Tibial nerve (tissue), 4 donors: ENCODE results near the gene WDFY3. TPM values are rescaled to one million over a fixed set of nuclear protein-coding genes. Genes with fewer than 3 reads are reported as not detected.
"Not testable (repeated sequence)": the region's sequence is repeated elsewhere in the genome, so short reads cannot be mapped to it uniquely, and the experiment has no call there.

ENCODE experiments used
- DNase-seq, 2 donors: peaks; one replicate each; pipeline ENCODE4 v3.0.0-alpha.2; 2019; ENCODE audit warnings: low spot score in 2 of 2
- H3K27ac ChIP-seq, 4 donors: fragments of 200-600 bp; sonication (generic) in 3 of 4; one replicate each; pipeline ENCODE4 v1.5.1; 2017 to 2019; ENCODE audit warnings: mild to moderate bottlenecking in 1 of 4
- H3K27me3 ChIP-seq, 2 donors: fragments of 200-600 bp; sonication (generic) in 1 of 2; one replicate each; pipeline versions ENCODE4 v1.5.1 to v1.6.0; 2017 to 2019
- H3K36me3 ChIP-seq, 3 donors: fragments of 200-600 bp; sonication (generic); one replicate each; pipeline ENCODE4 v1.5.1; 2018 to 2019
- H3K4me1 ChIP-seq, 4 donors: fragments of 200-600 bp; sonication (generic) in 3 of 4; one replicate each; pipeline ENCODE4 v1.5.1; 2017 to 2019
- H3K4me3 ChIP-seq, 4 donors: fragments of 200-600 bp; sonication (generic) in 3 of 4; one replicate each; pipeline ENCODE4 v1.5.1; 2017 to 2019; ENCODE audit warnings: mild to moderate bottlenecking in 1 of 4, moderate library complexity in 1 of 4
- H3K9me3 ChIP-seq, 4 donors: fragments of 200-600 bp; sonication (generic) in 3 of 4; one replicate each; pipeline ENCODE4 v1.5.1; 2017 to 2019
- EP300 ChIP-seq, 2 donors: sonication (generic); formaldehyde crosslinking; IDR thresholded peaks; one replicate each; pipeline ENCODE4 v1.6.1; 2017; ENCODE audit warnings: antibody characterized with exemption in 2 of 2, mild to moderate bottlenecking in 1 of 2
- POLR2A ChIP-seq, 2 donors: fragments of 450-650 bp; IDR thresholded peaks; one replicate each; pipeline ENCODE4 v1.6.1; 2017; ENCODE audit warnings: antibody characterized with exemption in 2 of 2, mild to moderate bottlenecking in 2 of 2, moderate library complexity in 2 of 2
- WGBS, 2 donors: methylation state at CpG; one replicate each; pipeline ENCODE4 v1.1.5; 2018; 5-methylcytosine and 5-hydroxymethylcytosine counted together
- total RNA-seq, 4 donors: library from RNA; depleted of rRNA; stranded (reverse); fragments of >200 nt; gene quantifications; one replicate each; pipeline ENCODE4 v1.1.0, GENCODE V29; 2016
- TF ChIP-seq, protein P1 (sequence below), 5 experiments: fragments of 200-600 bp in 3 of 5; fragments of 450-650 bp in 2 of 5; sonication (generic) in 3 of 5; IDR thresholded peaks; one replicate each; pipeline ENCODE4 v1.5.1; 2016 to 2019; ENCODE audit warnings: antibody characterized with exemption in 5 of 5, mild to moderate bottlenecking in 3 of 5, moderate library complexity in 2 of 5

WDFY3 gene
- total RNA-seq, 4 donors from 2014 or later = 79.4 to 172 (median 116) TPM

- no peak for DNase-seq
- WGBS, 2 donors = 87 to 90% methylated on average over 2 of the region's 2 CpGs
- TF ChIP-seq, protein P1, sequence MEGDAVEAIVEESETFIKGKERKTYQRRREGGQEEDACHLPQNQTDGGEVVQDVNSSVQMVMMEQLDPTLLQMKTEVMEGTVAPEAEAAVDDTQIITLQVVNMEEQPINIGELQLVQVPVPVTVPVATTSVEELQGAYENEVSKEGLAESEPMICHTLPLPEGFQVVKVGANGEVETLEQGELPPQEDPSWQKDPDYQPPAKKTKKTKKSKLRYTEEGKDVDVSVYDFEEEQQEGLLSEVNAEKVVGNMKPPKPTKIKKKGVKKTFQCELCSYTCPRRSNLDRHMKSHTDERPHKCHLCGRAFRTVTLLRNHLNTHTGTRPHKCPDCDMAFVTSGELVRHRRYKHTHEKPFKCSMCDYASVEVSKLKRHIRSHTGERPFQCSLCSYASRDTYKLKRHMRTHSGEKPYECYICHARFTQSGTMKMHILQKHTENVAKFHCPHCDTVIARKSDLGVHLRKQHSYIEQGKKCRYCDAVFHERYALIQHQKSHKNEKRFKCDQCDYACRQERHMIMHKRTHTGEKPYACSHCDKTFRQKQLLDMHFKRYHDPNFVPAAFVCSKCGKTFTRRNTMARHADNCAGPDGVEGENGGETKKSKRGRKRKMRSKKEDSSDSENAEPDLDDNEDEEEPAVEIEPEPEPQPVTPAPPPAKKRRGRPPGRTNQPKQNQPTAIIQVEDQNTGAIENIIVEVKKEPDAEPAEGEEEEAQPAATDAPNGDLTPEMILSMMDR (IDR thresholded peaks at IDR 0.05) = no peak
- no peak for TF ChIP-seq EP300 (IDR thresholded peaks at IDR 0.05)
- no peaks in the 10 kb centered on the region for H3K9me3 ChIP-seq
- H3K27me3 ChIP-seq = no peaks in the 10 kb centered on the region
- peak overlapping the region in 1 of 4 donors; percentile 20 for H3K27ac ChIP-seq
- no peak overlapping the region for H3K4me3 ChIP-seq
- peaks cover 0 to 38% (median 0%) of the 10 kb centered on the region in 3 donors for H3K36me3 ChIP-seq
- H3K4me1 ChIP-seq = peaks cover 0 to 11% (median 0%) of the 10 kb centered on the region in 4 donors
Measured at GRCh38 chr4:84847978-84848377, 118.5 kb downstream of the WDFY3 start.

DNA sequence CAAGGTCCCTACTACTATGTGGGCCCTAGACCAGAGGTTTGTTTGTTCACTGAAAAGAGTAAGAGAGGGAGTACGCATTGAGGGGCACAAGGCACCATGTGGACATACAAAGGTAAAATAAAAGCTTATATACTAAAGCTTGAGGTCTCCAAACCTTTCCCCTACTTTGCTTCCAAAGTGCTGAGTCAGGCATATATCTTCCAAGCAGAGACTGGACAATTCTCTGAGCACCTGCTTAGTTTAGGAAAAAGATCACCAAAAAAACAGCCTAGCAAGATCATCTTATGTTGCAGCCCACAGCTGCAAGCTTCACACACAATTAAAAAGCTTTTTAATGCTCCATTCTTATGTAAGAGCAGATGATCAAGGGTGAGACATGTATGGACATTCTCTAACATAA is 119.5 kb downstream of the WDFY3 start:
- H3K27ac ChIP-seq = peak overlapping the region in 1 of 4 donors; percentile 4
- 96 to 100% methylated on average over 1 of the region's 1 CpG for WGBS, 2 donors
- TF ChIP-seq, protein P1 (IDR thresholded peaks at IDR 0.05) = no peak
- peaks cover 0 to 8% (median 0%) of the 10 kb centered on the region in 4 donors for H3K4me1 ChIP-seq
- H3K36me3 ChIP-seq = peaks cover 0 to 40% (median 0%) of the 10 kb centered on the region in 3 donors
- no peaks in the 10 kb centered on the region for H3K27me3 ChIP-seq
- H3K4me3 ChIP-seq = no peak overlapping the region
- DNase-seq = no peak
- no peaks in the 10 kb centered on the region for H3K9me3 ChIP-seq

- WGBS, 2 donors = 90 to 95% methylated on average over 1 of the region's 1 CpG
- H3K27me3 ChIP-seq = no peaks in the 10 kb centered on the region
- TF ChIP-seq EP300 (IDR thresholded peaks at IDR 0.05) (no peak), POLR2A (IDR thresholded peaks at IDR 0.05) (no peak)
- TF ChIP-seq, protein P1 (IDR thresholded peaks at IDR 0.05) = no peak
Measured at GRCh38 chr4:84841435-84841834, 125.1 kb downstream of the WDFY3 start.

DNA sequence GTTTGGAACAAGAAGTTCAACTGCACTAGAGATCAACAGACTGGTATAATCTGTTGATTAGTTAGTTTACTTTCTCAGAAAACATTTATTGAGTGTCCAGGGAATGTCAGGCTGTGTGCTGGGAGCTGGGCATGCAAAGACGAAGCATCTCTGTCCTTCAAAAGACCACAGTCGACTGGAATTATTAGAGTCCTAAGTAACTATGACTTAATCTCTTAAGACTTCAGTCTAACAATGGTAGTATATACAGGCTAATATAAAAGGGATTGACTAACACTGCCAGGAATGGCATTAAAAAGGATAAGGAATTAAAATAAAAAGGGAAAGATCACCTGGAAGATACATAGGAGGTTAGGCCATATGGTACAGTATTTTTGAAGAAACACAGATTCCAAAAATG is 128.7 kb downstream of the WDFY3 start:
- H3K27me3 ChIP-seq = no peaks in the 10 kb centered on the region
- H3K36me3 ChIP-seq = peaks cover 0 to 40% (median 0%) of the 10 kb centered on the region in 3 donors
- H3K9me3 ChIP-seq = no peaks in the 10 kb centered on the region
- no peak overlapping the region for H3K4me3 ChIP-seq
- H3K4me1 ChIP-seq = no peaks in the 10 kb centered on the region
- no peak overlapping the region for H3K27ac ChIP-seq
- no peak for DNase-seq
- TF ChIP-seq POLR2A (IDR thresholded peaks at IDR 0.05) (no peak), EP300 (IDR thresholded peaks at IDR 0.05) (no peak)
- TF ChIP-seq, protein P1 (IDR thresholded peaks at IDR 0.05) = no peak
- WGBS, 2 donors = 39 to 54% methylated on average over 2 of the region's 2 CpGs

More at GRCh38 chr4:84841435-84841834, 125.1 kb downstream of the WDFY3 start:
- Histone ChIP-seq H3K36me3 (peaks cover 0 to 35% (median 0%) of the 10 kb centered on the region in 3 donors), H3K27ac (no peak overlapping the region), H3K4me1 (no peaks in the 10 kb centered on the region), H3K9me3 (no peaks in the 10 kb centered on the region), H3K4me3 (no peak overlapping the region)
- no peak for DNase-seq

GRCh38 chr4:84829633-84830032 is 136.9 kb downstream of the WDFY3 start:
- H3K27me3 ChIP-seq, H3K27ac ChIP-seq, H3K4me1 ChIP-seq, DNase-seq, H3K4me3 ChIP-seq, H3K9me3 ChIP-seq: not testable (repeated sequence)
- peaks cover 0 to 31% (median 0%) of the 10 kb centered on the region in 3 donors for H3K36me3 ChIP-seq
- 94 to 97% methylated on average over 6 of the region's 6 CpGs for WGBS, 2 donors

GRCh38 chr4:84826681-84827080 is 139.8 kb downstream of the WDFY3 start:
- H3K9me3 ChIP-seq = no peaks in the 10 kb centered on the region
- H3K27ac ChIP-seq = no peak overlapping the region
- H3K4me1 ChIP-seq = no peaks in the 10 kb centered on the region
- TF ChIP-seq POLR2A (IDR thresholded peaks at IDR 0.05) (no peak), EP300 (IDR thresholded peaks at IDR 0.05) (no peak)
- TF ChIP-seq, protein P1 (IDR thresholded peaks at IDR 0.05) = no peak
- no peak overlapping the region for H3K4me3 ChIP-seq
- H3K27me3 ChIP-seq = no peaks in the 10 kb centered on the region
- H3K36me3 ChIP-seq = peaks cover 0 to 34% (median 0%) of the 10 kb centered on the region in 3 donors
- DNase-seq = no peak
